Amygdala (tissue), 56 donors: ENCODE data around the gene ATP10B.

ENCODE experiments used
- DNase-seq, 56 donors: peaks; one replicate each; lab custom pipeline; 2025; lab: John Stamatoyannopoulos, UW

Gene ATP10B

DNA sequence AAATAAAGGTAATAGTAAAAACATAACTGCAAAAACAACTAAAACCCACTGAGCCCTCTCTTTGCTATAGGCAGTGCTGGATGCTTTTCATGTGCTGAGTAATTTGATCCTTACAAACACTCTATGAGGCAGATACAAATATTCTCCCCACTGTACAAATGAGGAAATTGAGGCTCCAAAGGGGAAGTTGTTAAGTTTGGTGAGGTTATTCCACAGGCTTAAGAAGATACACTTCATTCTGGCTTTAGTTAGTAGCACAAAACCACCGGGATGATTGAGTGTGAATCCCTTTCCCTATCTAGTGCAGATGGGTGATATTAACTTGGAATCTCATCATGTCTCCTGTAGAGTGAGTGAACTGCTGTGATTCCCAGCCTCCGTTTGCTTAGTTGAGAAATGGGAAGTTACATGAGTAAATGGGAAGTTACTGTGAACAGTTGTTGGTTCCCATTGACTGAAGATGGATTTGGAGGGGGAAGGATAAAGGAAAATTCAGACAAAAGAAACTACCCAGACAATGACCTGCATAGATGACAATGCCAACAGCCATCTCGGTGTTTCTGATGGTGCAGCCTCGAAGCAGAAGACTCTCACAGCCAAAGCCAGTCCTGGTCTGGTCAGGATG, 208.3 kb downstream of the ATP10B start:
- no peak for DNase-seq

GRCh38 chr5:160641405-160641804, 210.6 kb downstream of the ATP10B start:
- no peak for DNase-seq

DNA sequence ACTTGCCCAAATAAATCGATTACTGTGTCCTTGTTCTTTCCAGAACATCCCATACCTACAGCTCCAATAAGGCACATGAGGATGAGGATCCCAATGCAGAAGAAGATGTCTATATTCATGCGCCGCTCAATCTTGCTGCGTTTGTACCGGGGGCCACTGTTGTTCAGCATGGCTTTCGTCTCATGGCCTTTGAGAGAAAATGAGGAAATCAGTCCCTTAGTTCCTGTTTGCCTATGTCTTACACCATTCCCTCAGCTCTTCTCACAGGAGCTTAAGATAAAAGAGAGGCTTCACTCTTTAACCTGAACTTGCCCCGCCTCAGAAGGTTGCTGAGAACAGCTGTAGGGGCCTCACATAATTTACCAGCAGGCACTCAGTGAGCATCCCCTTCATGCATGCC, 211.6 kb downstream of the ATP10B start:
- no peak for DNase-seq

DNA sequence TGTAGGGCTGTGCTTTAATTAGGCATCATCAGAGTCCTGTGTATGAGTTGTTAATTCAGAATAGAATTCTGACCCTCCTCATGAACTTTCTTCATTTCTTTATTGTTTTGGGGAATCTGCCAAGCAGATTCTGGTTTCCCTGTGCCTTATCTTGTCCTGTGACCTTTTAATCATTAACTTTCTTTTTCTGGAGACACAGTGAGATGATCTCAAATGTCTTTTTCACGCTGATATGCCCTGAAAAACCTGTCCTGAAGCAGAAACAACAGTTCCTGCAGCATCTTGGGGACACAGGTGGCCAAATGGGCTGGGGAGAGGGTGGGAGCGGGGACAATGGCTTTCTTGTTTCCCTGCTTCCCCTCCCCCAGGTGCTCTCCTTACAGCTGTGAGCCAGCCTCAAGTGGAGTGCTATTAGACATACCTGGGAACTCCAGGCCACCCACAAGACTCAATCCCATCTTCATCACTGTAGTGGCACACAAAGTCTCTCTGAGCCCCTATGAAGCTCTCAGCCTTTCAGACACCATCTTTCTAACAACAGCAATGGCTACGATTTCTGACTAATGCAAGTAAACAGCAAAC, 213.8 kb downstream of the ATP10B start:
- DNase-seq = no peak

DNA sequence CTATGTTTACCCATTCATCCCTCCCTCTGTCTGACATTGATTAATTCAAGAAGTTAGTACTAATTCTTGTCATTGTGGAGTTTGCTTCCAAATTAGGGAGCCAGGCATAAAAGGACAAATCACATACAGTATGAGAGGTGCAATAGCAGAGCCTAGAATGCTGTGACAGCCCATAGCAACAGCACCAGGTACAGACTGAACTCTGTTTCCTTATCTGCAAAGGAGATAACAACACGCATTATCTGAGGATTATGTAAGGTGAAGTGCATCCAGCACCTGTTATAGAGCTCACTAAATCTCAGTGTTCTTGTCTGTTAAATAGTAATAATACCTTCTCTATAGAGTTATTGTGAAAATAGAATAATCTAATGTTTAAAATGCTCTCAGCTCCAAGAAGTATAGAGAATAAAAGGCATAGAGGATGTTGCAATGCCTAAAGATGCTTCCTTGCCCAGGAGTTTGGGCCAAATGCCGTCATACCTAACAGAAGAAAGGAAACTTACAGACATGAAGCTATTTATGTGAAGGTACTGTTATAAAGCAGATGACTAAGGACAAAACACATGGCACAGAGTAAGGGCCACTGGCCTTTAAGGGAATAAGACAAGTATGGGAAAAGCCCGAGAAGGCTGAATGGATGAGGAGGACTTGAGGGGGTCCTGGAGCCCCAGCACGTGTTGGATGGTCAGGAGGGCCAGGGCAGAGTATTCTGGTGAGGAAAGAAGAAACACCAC, 214.5 kb downstream of the ATP10B start:
- DNase-seq = no peak

GRCh38 chr5:160635663-160636062, 216.3 kb downstream of the ATP10B start:
- DNase-seq = no peak

DNA sequence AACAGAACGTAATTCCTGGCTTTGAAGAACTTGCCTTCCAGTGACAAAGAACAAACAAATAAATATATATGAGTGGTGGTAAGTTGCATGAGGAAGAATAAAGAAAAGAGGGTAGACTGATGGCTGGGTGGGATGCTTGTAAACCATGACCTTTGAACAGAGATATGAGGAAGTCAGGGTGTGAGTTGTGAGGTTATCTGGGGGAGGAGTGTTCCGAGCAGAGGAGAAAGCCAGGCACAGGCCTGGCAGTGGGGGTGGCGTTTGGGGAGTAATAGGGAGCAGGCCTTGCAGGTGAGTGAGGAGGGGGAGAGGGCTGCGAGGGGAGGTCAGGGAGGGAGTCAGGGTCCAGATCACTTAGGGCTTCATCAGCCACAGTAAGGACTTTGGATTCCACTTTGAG, 217.0 kb downstream of the ATP10B start:
- no peak for DNase-seq

DNA sequence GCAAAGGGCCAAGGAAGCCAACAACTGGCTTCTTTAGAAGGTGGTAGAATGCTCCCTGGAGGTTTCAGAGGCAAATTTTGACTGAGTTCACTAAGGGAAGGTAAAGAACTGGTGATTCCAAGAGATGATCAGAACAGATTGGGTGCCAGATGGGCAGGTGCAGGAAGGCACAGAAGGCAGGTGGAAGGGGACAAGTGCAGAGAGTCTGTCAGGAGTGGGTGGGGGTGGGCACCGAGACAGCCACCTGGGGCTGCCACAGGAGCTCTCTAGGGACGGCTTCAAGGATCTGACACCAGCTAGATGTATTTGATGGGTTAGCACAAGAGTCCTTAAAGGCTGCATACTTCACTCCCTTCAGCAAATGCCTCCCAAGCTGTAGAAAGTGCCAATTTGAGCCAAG, 223.0 kb downstream of the ATP10B start:
- DNase-seq = no peak

- no peak for DNase-seq
Observed at GRCh38 chr5:160628619-160628968, 223.4 kb downstream of the ATP10B start.

DNA sequence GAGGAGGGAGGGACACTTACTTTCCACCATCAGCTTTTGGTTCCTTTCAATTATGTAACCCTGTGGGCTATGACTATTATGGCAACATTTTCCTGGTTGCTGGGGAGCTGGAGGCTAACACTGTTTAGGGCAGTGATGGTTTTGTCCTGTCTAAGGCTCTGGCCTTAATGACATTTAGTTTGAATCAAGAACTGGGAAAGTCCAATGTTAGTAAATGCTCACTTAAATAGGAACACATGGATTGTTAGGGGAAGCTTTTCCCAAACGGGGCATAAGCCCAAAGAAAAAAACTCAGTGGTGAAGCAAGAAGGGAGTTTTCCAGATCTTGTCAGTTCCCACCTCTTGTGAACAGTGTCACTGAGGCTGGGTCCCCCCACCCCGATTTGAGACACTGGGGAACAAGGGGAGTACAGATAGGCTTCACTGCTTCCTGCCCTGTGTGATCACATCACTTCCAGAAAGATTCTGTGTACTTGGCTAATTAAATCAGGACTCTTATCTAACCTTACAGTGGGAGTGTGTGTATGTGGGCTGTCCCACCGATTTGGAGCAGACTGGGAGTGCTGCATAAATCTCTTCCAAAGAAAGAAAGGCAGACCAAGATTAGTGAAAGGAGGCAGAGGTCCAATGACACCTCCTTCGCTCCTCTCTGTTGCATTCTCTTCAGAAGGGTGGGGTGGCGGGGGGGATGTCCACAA, 223.9 kb downstream of the ATP10B start:
- DNase-seq = peak in 4 of 56 donors; percentile 8 to 27 (median 16)

GRCh38 chr5:160626322-160626721, 225.7 kb downstream of the ATP10B start:
- DNase-seq = no peak

GRCh38 chr5:160621526-160621925, 230.5 kb downstream of the ATP10B start:
- no peak for DNase-seq

DNA sequence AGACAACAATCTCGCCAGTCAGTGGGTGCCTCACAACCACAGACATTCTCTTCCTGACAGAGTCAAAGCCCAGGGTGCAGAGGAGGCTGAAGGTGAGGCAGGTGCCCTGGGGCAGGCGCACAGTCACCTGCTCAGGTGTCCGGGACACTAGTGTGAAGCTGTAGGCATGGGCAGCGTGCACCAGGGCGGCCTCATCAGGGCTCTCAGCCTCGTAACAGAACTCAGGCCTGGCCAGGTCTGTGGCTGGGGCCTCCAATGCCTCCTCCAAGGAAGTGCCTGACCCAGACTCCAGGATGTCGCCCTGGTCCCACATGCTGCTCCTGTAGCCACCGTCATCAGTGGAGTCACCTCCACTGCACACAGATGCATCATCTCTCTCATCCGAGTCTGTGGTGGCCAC, 231.6 kb downstream of the ATP10B start:
- no peak for DNase-seq

DNA sequence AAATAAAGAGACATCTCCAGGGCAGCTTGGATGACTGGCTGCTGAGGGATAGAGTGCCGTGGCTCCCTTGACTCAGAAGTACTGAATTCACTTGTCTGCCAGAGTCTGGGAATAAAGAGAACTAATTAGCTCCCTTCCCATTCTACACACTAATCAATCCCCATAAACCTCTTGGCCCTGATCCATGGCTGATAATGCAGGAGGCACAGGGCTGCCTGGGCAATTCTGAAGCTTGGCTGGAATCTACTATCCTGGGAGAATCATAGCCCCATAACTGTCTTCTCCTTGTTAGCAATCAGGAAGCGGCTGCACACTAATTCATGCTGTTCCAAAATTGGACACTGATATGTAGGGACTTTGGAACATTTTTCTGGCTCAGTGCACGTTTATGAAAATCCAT, 232.6 kb downstream of the ATP10B start:
- no peak for DNase-seq

- no peak for DNase-seq
Observed at GRCh38 chr5:160618286-160618685, 233.7 kb downstream of the ATP10B start.

DNA sequence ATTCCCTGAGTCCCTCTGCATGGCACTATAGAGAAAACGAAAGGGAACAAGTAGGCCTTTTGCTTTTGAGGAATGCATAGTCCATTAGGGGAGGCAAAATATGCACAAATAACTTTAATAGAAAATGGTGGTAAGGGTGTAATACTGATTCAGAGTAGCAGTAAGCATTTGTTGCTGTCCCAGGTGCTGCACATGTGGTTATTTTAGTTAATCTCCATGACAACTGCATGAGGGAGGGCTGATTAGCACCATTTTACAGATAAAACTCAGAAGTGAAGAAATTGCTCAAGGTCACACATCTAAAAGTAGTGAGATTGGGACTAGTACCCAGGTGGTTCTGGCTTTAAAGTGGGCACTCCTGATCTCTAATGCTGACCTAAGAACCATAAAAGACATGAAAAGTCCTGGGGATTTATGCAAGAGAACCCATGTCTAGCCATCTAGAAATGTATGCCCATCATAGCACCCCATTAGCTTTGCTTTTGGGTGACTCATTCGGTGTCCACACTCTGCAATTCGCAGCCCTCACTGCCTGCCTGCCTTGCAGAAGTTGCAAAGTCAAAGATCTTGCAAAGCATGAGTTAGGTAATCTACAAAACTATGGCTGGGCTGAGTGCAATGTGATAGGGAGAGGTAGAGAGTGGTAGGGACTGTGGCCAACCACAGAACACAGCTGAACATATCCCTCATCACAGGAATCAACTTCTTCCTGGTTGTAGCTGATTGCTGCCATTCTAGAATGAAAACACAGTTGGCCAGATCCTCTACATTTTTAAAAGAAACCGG, 235.1 kb downstream of the ATP10B start:
- DNase-seq = no peak

GRCh38 chr5:160614136-160614535, 237.9 kb downstream of the ATP10B start:
- no peak for DNase-seq

- DNase-seq = no peak
Observed at GRCh38 chr5:160605266-160605665, 246.7 kb downstream of the ATP10B start.

DNA sequence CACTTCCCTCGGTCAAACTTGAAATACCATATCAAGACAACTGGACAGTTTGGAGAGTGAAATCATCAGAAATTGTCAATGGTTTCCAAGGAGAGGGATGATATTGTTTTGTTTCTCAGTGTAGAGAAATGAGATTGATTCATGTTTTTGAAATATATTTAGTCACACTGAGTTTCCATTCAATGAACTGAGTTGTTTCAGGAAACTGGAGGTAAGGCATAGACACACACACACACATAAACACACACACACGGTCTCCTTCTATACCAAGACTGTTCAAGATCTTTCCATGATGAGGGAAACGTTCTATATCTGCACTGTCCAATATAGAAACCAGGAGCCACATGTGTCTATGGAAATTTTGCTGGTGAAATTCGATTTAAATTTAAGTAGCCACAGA, 247.5 kb downstream of the ATP10B start:
- DNase-seq = no peak

GRCh38 chr5:160602744-160603143, 249.3 kb downstream of the ATP10B start:
- DNase-seq = no peak

DNA sequence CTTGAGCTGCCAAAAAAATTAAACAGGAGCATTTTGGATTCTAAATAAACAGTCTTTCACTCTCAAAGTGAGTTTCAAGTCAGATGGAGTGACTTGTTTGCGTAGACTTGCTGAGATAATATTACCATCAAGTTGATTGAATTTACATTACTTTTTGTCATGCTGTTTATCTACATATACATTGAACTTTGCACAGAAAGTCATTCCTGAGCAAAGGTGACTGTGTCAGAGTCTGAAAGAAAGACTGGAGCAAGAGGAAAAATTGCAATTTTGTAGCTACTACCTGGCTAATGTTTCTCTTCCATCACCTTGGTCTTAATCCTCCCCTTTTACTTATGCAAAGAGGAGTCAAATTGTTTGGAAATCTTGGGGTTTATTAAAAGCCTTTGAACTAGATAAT, 251.0 kb downstream of the ATP10B start:
- DNase-seq = no peak
